Mucosa of gallbladder (tissue), 1 donor: Measurements from ENCODE around the gene ATP2A3. TPM values are rescaled to one million over a fixed set of nuclear protein-coding genes. Genes with fewer than 3 reads are reported as not detected.

Experiments
- DNase-seq: peaks from one replicate; pipeline ENCODE4 v3.0.0-alpha.2; 2020; ENCODE audit warnings: low spot score
- total RNA-seq: library from RNA; stranded (reverse); gene quantifications from one replicate; pipeline ENCODE4 v1.2.1, GENCODE V29; 2021
- donor health status: DM: no; HTN: no; CAD: no.

The ATP2A3 gene
- total RNA-seq, 1 donor from 2014 or later = 96.5 TPM

- no peak for DNase-seq
These were observed 51.4 kb downstream of the ATP2A3 start for GRCh38 chr17:3912827-3913226.

GRCh38 chr17:3911271-3912053 is 52.8 kb downstream of the ATP2A3 start:
- no peak for DNase-seq

- no peak for DNase-seq
These were observed 53.6 kb downstream of the ATP2A3 start for GRCh38 chr17:3910420-3911270.

- no peak for DNase-seq
These were observed 55.0 kb downstream of the ATP2A3 start for GRCh38 chr17:3909257-3909656.

- no peak for DNase-seq
These were observed 56.6 kb downstream of the ATP2A3 start for GRCh38 chr17:3907483-3908216.

GRCh38 chr17:3906881-3907280 is 57.4 kb downstream of the ATP2A3 start:
- DNase-seq = no peak

GRCh38 chr17:3905017-3905520 is 59.2 kb downstream of the ATP2A3 start:
- no peak for DNase-seq

- no peak for DNase-seq
These were observed 59.7 kb downstream of the ATP2A3 start for GRCh38 chr17:3904501-3904900.

- no peak for DNase-seq
These were observed 60.4 kb downstream of the ATP2A3 start for GRCh38 chr17:3903881-3904290.

- DNase-seq = no peak
These were observed 61.0 kb downstream of the ATP2A3 start for GRCh38 chr17:3903051-3903825.

- no peak for DNase-seq
These were observed 63.6 kb downstream of the ATP2A3 start for GRCh38 chr17:3900646-3901045.

- DNase-seq = no peak
These were observed 66.5 kb downstream of the ATP2A3 start for GRCh38 chr17:3897731-3898130.

- DNase-seq = no peak
These were observed 67.3 kb downstream of the ATP2A3 start for GRCh38 chr17:3896968-3897235.

GRCh38 chr17:3896108-3896967 is 67.9 kb downstream of the ATP2A3 start:
- no peak for DNase-seq

- no peak for DNase-seq
These were observed 68.9 kb downstream of the ATP2A3 start for GRCh38 chr17:3895354-3895753.

- peak; percentile 64 for DNase-seq
These were observed 69.3 kb downstream of the ATP2A3 start for GRCh38 chr17:3894911-3895343.

GRCh38 chr17:3894188-3894587 is 70.0 kb downstream of the ATP2A3 start:
- DNase-seq = no peak

- no peak for DNase-seq
These were observed 70.5 kb downstream of the ATP2A3 start for GRCh38 chr17:3893720-3894116.

GRCh38 chr17:3893003-3893719 is 71.1 kb downstream of the ATP2A3 start, which contains the start of gene CAMKK1:
CAMKK1 (minus strand) TSS chr17:3893053; CDS start chr17:3885687, 7,366 bp downstream.
- DNase-seq = peak; percentile 89
